22Rv1 (cell line): ENCODE data around the gene TAS2R43.
"Not testable (repeated sequence)": the region's sequence is repeated elsewhere in the genome, so short reads cannot be mapped to it uniquely, and the experiment has no call there.

Experiments used
- H3K27ac ChIP-seq: fragments of 450-650 bp; 2 replicates; pipeline ENCODE4 v1.5.1; 2017
- ZFX ChIP-seq: fragments of 450-650 bp; IDR thresholded peaks from 2 replicates; pipeline ENCODE4 v1.6.1; 2017; ENCODE audit warnings: antibody characterized with exemption, borderline replicate concordance
- TF ChIP-seq, protein P1 (sequence below): fragments of 450-650 bp; IDR thresholded peaks from 2 replicates; pipeline ENCODE4 v1.5.1; 2017; ENCODE audit warnings: mild to moderate bottlenecking

The TAS2R43 gene

DNA sequence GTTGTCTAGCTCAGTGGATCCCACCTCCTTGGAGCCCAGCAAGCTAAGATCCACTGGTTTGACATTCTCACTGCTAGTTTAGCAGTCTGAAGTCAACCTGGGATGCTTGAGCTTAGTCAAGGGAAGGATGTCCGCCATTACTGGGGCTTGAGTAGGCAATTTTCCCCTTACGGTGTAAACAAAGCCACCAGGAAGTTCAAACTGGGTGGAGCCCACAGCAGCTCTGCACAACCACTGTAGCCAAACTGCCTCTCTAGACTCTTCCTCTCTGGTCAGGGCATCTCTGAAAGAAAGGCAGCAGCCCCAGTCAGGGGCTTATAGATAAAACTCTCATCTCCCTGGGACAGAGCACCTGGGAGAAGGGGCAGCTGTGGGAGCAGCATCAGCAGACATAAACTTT is 16.7 kb upstream of the TAS2R43 start:
- TF ChIP-seq, protein P1, sequence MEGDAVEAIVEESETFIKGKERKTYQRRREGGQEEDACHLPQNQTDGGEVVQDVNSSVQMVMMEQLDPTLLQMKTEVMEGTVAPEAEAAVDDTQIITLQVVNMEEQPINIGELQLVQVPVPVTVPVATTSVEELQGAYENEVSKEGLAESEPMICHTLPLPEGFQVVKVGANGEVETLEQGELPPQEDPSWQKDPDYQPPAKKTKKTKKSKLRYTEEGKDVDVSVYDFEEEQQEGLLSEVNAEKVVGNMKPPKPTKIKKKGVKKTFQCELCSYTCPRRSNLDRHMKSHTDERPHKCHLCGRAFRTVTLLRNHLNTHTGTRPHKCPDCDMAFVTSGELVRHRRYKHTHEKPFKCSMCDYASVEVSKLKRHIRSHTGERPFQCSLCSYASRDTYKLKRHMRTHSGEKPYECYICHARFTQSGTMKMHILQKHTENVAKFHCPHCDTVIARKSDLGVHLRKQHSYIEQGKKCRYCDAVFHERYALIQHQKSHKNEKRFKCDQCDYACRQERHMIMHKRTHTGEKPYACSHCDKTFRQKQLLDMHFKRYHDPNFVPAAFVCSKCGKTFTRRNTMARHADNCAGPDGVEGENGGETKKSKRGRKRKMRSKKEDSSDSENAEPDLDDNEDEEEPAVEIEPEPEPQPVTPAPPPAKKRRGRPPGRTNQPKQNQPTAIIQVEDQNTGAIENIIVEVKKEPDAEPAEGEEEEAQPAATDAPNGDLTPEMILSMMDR, result no peak
- TF ChIP-seq ZFX, result no peak
- H3K27ac ChIP-seq, result no peak overlapping the region

DNA sequence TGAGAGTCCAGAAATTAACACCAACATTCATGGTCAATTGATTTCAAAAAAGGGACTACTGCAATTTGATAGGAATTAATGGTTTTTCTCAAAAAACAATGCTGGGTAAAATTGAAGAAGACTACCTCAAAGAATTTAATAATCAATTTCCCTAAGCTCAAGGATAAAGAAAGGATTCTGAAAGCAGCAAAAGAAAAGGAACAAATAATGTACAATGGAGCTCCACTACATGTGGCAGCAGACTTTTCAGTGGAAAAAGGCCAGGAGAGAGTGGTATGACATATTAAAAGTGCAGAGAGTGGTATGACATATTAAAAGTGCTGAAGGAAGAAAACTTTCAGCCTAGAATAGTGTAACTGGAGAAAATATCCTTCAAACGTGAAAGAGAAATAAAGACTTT is 15.6 kb upstream of the TAS2R43 start:
- TF ChIP-seq ZFX, result no peak
- TF ChIP-seq, protein P1, result no peak
- no peak overlapping the region for H3K27ac ChIP-seq

DNA sequence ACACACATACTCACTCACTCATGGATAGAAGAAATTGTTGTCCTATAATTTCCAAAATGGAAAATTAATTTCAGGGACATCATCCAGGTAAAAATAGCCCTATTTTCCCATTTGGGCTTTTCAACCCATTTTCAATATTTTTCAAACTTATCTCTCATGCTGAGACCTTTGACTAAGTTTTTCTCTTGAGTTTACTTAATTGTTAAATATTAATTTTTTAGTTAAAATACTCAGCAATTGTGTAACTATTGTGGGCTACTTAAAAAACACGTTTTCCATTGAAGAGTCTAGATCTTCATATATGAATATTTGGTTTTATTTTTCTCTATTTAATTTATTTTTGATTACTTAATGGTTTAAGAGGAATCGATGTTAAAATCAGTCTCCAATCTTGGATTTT is 14.2 kb upstream of the TAS2R43 start:
- TF ChIP-seq, protein P1, result no peak
- no peak for TF ChIP-seq ZFX
- no peak overlapping the region for H3K27ac ChIP-seq

DNA sequence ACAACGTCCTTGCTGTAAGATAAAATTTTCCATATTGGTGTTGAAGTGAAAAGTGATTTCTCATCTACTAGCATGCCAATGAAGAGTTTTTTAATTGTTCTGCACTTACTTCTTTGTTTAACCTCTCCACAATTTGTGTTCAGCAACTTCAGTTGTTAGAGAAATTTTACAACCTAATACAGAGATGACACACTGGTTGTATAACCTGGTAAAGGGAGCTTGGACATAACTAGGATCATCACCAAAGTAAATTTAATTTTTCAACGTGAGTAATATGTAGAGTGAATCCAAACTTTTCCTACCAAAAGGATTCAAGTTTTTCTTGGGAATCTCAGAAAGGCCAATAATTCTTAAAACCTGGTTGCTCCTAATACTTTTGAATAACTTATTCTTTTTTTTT is 13.4 kb upstream of the TAS2R43 start:
- no peak overlapping the region for H3K27ac ChIP-seq
- TF ChIP-seq, protein P1, result no peak
- no peak for TF ChIP-seq ZFX

DNA sequence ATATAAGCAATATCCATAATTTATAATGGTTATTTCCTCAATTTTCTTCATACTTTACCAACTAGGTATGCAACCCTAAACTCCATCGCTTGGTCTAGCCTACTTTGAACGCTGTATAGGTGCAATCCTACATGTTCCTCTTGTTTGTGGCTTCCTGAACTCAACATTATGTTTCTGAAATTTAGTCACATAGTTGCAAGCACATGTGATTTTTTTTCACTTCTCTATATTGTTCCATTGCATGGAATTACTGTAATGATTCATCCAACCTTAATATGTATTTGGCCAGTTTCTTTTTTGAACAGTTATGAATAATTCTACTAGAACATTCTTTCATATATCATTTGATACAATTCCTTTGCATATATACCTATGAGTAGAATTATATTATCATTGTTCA is 2.8 kb upstream of the TAS2R43 start:
- not testable (repeated sequence) for H3K27ac ChIP-seq

DNA sequence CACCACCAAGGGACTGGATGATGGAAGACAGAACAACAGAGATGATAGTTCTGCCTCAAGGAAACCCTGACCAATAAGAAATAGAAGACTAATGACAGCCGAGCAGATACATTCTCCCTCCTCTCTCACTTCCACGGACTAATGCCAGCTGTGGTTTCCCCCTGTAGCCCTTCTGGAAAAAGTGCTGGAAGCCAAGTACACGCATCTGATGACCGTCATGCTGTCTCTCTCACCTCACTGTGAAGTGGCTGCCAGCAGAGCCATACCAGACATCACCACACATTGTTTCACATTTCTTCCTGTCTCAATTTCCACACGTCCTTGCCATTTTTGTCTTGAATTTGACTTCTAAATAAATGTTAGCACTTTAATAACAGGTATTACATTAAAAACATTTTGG is 2.9 kb downstream of the TAS2R43 start:
- no peak for TF ChIP-seq ZFX
- TF ChIP-seq, protein P1, result no peak
- no peak overlapping the region for H3K27ac ChIP-seq

DNA sequence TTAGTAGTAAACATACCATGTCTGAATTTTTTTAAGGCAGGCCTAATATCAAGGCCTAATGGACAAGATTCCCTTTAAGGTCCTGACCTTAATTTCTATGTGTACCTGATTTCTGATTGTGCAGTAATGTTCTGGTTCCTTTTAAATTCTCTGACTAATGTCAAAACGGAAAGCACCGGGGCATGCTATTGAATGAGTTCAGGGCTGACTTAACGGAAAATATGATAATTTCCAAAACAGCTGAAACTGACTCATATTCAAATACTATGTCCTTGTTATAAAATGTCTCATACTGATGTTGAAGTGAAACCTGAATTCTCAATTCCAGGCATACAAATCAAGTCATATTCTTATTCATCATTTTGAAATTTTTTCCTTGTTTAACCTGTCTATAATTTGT is 6.7 kb downstream of the TAS2R43 start:
- H3K27ac ChIP-seq, result no peak overlapping the region
- TF ChIP-seq, protein P1, result no peak
- no peak for TF ChIP-seq ZFX

DNA sequence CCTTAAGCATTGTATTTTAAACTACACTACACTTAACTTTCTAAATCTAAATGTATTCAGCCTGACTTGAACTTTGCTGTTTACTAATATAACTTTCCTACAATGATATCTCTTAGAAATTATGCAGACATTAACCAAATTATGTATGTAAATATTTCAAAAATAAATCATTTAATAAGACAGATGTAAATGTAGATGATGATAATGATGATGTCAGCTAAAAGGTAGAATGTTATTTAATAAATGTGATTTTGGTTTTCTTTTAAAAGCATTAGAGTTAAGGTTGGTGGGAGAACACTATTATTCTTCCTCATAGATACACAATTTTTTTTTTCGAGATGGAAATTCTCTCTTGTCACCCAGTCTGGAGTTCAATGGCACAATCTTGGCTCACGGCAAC is 10.1 kb downstream of the TAS2R43 start:
- no peak overlapping the region for H3K27ac ChIP-seq
- TF ChIP-seq, protein P1, result no peak
- TF ChIP-seq ZFX, result no peak
